GM21619 (cell line): ENCODE measurements around the gene CRY2.
"Not testable (repeated sequence)": the region's sequence is repeated elsewhere in the genome, so short reads cannot be mapped to it uniquely, and the experiment has no call there.

Experiments
- ATAC-seq: cut with Tn5 transposase; IDR thresholded peaks from one replicate; pipeline ENCODE4 v1.9.1; 2021; ENCODE audit not compliant: unreplicated experiment

CRY2 gene

GRCh38 chr11:45811571-45812290 lies 35.5 kb upstream of the CRY2 start:
- ATAC-seq = no peak

- no peak for ATAC-seq
Observed at GRCh38 chr11:45812581-45813548, 34.4 kb upstream of the CRY2 start.

GRCh38 chr11:45815747-45816146 lies 31.5 kb upstream of the CRY2 start:
- ATAC-seq = no peak

- ATAC-seq = no peak
Observed at GRCh38 chr11:45816614-45817013, 30.7 kb upstream of the CRY2 start.

- peak; percentile 81 for ATAC-seq
Observed at GRCh38 chr11:45817191-45817590, 30.1 kb upstream of the CRY2 start.

- ATAC-seq = no peak
Observed at GRCh38 chr11:45818961-45819605, 28.2 kb upstream of the CRY2 start.

- no peak for ATAC-seq
Observed at GRCh38 chr11:45820211-45820857, 26.9 kb upstream of the CRY2 start.

GRCh38 chr11:45826492-45826891 lies 20.8 kb upstream of the CRY2 start:
- ATAC-seq = not testable (repeated sequence)

GRCh38 chr11:45827123-45827522 lies 20.2 kb upstream of the CRY2 start:
- no peak for ATAC-seq

- no peak for ATAC-seq
Observed at GRCh38 chr11:45828996-45829395, 18.3 kb upstream of the CRY2 start.

- ATAC-seq = no peak
Observed at GRCh38 chr11:45830596-45830995, 16.7 kb upstream of the CRY2 start.

- no peak for ATAC-seq
Observed at GRCh38 chr11:45832811-45833441, 14.3 kb upstream of the CRY2 start.

- no peak for ATAC-seq
Observed at GRCh38 chr11:45833761-45834160, 13.5 kb upstream of the CRY2 start.

GRCh38 chr11:45834298-45834756 lies 12.9 kb upstream of the CRY2 start:
- ATAC-seq = no peak

GRCh38 chr11:45839204-45839603 lies 8.1 kb upstream of the CRY2 start:
- no peak for ATAC-seq

- not testable (repeated sequence) for ATAC-seq
Observed at GRCh38 chr11:45840251-45840650, 7.0 kb upstream of the CRY2 start.

- no peak for ATAC-seq
Observed at GRCh38 chr11:45843158-45843924, 3.9 kb upstream of the CRY2 start.

- ATAC-seq = no peak
Observed at GRCh38 chr11:45844822-45845578, 2.3 kb upstream of the CRY2 start.

- ATAC-seq = no peak
Observed at GRCh38 chr11:45846174-45846675, 1.1 kb upstream of the CRY2 start.
